HepG2 (cell line): ENCODE measurements around the gene TTC38. TPM values are rescaled to one million over a fixed set of nuclear protein-coding genes. Genes with fewer than 3 reads are reported as not detected.
A peak's percentile ranks its signal among the peaks of the same experiment; 100 is the strongest.

ENCODE experiments used
- FOXM1 ChIP-seq: sonication (generic); formaldehyde crosslinking; IDR thresholded peaks from 2 replicates; pipeline ENCODE4 v1.5.0; 2020; ENCODE audit warnings: missing genetic modification reagents
- HMG20A ChIP-seq: IDR thresholded peaks from 2 replicates; pipeline ENCODE4 v1.6.1; 2016; ENCODE audit warnings: borderline replicate concordance
- MIXL1 ChIP-seq: IDR thresholded peaks from 2 replicates; pipeline ENCODE4 v1.6.1; 2016
- NRL ChIP-seq: sonication (generic); formaldehyde crosslinking; IDR thresholded peaks from 2 replicates; pipeline ENCODE4 v1.5.0; 2020; ENCODE audit warnings: missing genetic modification reagents, mild to moderate bottlenecking, moderate library complexity, borderline replicate concordance
- RELA ChIP-seq: sonication (generic); formaldehyde crosslinking; IDR thresholded peaks from 2 replicates; pipeline ENCODE4 v1.4.0; 2020; ENCODE audit warnings: missing genetic modification reagents
- RFX1 ChIP-seq: fragments of 450-650 bp; IDR thresholded peaks from 2 replicates; pipeline ENCODE4 v1.6.1; 2017
- SKI ChIP-seq: fragments of 450-650 bp; IDR thresholded peaks from one replicate; pipeline ENCODE4 v1.6.1; 2018; ENCODE audit warnings: mild to moderate bottlenecking; ENCODE audit not compliant: partially characterized antibody
- TAF15 ChIP-seq: fragments of 200-400 bp; formaldehyde crosslinking; IDR thresholded peaks from one replicate; pipeline ENCODE4 v1.6.1; 2018; ENCODE audit warnings: mild to moderate bottlenecking, low read depth, low read length; ENCODE audit not compliant: poor library complexity, severe bottlenecking
- TARDBP ChIP-seq: sonication (generic); formaldehyde crosslinking; IDR thresholded peaks from 2 replicates; pipeline ENCODE4 v1.8.0; 2022; ENCODE audit warnings: mild to moderate bottlenecking, missing genetic modification reagents
- ZNF296 ChIP-seq: sonication (generic); formaldehyde crosslinking; conservative IDR thresholded peaks from 2 replicates; pipeline ENCODE4 v1.5.0; 2020; ENCODE audit warnings: mild to moderate bottlenecking, missing genetic modification reagents
- ZNF333 ChIP-seq: sonication (generic); formaldehyde crosslinking; IDR thresholded peaks from 2 replicates; pipeline ENCODE4 v1.4.0; 2020; ENCODE audit warnings: mild to moderate bottlenecking, missing genetic modification reagents, borderline replicate concordance
- ZNF652 ChIP-seq: IDR thresholded peaks from 2 replicates; pipeline ENCODE4 v1.6.1; 2016; ENCODE audit warnings: low read depth, borderline replicate concordance
- ZNF850 ChIP-seq: sonication (generic); formaldehyde crosslinking; conservative IDR thresholded peaks from 2 replicates; pipeline ENCODE4 v1.9.0; 2021; ENCODE audit warnings: mild to moderate bottlenecking, missing genetic modification reagents
- ZNF879 ChIP-seq: sonication (generic); formaldehyde crosslinking; IDR thresholded peaks from 2 replicates; pipeline ENCODE4 v1.8.1; 2023; ENCODE audit warnings: missing genetic modification reagents
- ZNF891 ChIP-seq: sonication (generic); formaldehyde crosslinking; IDR thresholded peaks from 2 replicates; pipeline ENCODE4 v1.5.0; 2020; ENCODE audit warnings: mild to moderate bottlenecking, missing genetic modification reagents
- ZSCAN25 ChIP-seq: sonication (generic); formaldehyde crosslinking; IDR thresholded peaks from 2 replicates; pipeline ENCODE4 v1.8.0; 2022; ENCODE audit warnings: mild to moderate bottlenecking, missing genetic modification reagents
- ZSCAN31 ChIP-seq: sonication (generic); formaldehyde crosslinking; IDR thresholded peaks from 2 replicates; pipeline ENCODE4 v1.5.0; 2020; ENCODE audit warnings: low read depth, mild to moderate bottlenecking, missing genetic modification reagents
- polyA plus RNA-seq, 8 experiments: library from polyadenylated mRNA; depleted of rRNA in 3 of 8; stranded (reverse) in 7 of 8; unstranded in 1 of 8; fragments of >200 nt; fragmentation: Illumina TruSeq in 4 of 8; extraction: Trizol in 4 of 8; gene quantifications; 2 replicates each; pipeline versions ENCODE4 v1.2.1 to v1.2.3, GENCODE V29; 2011 to 2016; ENCODE audit warnings: low read depth in 4 of 8, missing spikeins in 1 of 8, mixed read lengths in 1 of 8; ENCODE audit not compliant: insufficient read depth in 1 of 8
- total RNA-seq, 5 experiments: library from RNA; depleted of rRNA; stranded (reverse); fragments of >200 nt; fragmentation: Illumina TruSeq; extraction: Trizol; gene quantifications; 2 replicates each; pipeline ENCODE4 v1.2.3, GENCODE V29; 2016; ENCODE audit warnings: low read depth in 1 of 5
- TF ChIP-seq, protein P1 (sequence below): sonication (generic); formaldehyde crosslinking; IDR thresholded peaks from 2 replicates; pipeline ENCODE4 v1.4.0; 2020; ENCODE audit warnings: missing genetic modification reagents, borderline replicate concordance
- TF ChIP-seq, protein P2 (sequence below): sonication (generic); formaldehyde crosslinking; IDR thresholded peaks from 2 replicates; pipeline ENCODE4 v1.9.0; 2022; ENCODE audit warnings: missing genetic modification reagents, mild to moderate bottlenecking, borderline replicate concordance
- TF ChIP-seq, protein P3 (sequence below): sonication (generic); formaldehyde crosslinking; IDR thresholded peaks from 2 replicates; pipeline ENCODE4 v1.5.0; 2020; ENCODE audit warnings: missing genetic modification reagents
- TF ChIP-seq, protein P4 (sequence below): sonication (generic); formaldehyde crosslinking; IDR thresholded peaks from 2 replicates; pipeline ENCODE4 v1.5.0; 2020; ENCODE audit warnings: missing genetic modification reagents

The TTC38 gene
- total and polyA plus RNA-seq, 2 of the 13 experiments (the other 11 are each of a cell fraction or from before 2014, with no cell fraction given) = 101 to 105 TPM

DNA sequence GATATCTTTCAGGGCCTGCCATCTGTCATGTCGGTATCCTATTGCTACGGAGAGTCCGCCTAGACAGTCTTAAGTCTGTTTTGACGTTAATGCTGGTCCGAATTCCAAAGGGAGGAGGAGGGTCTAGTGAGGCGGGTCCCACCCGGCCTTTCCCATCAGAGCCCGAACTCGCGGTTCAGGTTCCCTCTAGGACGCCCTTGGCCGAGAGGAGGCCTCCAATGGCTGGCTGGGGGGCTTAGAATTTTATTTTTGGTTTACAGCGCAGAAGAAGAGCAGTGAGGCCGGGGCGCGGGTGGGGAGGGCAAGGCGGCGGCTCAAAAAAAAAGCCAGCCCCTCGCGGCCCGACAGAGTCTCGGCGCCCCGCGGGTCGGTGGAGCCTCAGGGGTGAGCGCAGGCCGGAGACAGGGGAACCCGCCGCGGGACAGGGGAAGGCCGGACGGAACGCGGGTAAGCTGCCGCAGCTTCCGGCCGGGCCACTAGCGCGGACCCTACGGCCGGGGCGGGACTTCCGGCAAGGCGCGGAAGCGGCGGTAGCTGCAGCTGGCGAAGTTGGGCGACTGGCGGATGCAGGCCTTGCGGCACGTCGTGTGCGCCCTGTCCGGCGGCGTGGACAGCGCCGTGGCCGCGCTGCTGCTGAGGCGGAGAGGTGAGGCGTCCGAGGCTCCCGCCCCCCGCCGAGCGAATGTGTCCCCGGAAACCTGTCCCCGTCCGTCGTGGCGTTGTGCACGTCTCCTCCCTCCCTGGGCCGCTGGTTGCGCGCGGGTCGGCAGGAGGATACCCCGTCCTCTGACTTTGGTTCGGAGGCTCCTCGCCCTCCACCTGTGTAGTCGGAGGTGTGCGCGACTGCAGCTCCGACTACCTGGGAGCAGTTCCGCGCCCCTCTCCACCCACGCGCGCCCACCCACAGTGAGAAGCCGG, 67.7 kb downstream of the TTC38 start, which contains the start of gene TRMU (continued):
- TF ChIP-seq, protein P1, sequence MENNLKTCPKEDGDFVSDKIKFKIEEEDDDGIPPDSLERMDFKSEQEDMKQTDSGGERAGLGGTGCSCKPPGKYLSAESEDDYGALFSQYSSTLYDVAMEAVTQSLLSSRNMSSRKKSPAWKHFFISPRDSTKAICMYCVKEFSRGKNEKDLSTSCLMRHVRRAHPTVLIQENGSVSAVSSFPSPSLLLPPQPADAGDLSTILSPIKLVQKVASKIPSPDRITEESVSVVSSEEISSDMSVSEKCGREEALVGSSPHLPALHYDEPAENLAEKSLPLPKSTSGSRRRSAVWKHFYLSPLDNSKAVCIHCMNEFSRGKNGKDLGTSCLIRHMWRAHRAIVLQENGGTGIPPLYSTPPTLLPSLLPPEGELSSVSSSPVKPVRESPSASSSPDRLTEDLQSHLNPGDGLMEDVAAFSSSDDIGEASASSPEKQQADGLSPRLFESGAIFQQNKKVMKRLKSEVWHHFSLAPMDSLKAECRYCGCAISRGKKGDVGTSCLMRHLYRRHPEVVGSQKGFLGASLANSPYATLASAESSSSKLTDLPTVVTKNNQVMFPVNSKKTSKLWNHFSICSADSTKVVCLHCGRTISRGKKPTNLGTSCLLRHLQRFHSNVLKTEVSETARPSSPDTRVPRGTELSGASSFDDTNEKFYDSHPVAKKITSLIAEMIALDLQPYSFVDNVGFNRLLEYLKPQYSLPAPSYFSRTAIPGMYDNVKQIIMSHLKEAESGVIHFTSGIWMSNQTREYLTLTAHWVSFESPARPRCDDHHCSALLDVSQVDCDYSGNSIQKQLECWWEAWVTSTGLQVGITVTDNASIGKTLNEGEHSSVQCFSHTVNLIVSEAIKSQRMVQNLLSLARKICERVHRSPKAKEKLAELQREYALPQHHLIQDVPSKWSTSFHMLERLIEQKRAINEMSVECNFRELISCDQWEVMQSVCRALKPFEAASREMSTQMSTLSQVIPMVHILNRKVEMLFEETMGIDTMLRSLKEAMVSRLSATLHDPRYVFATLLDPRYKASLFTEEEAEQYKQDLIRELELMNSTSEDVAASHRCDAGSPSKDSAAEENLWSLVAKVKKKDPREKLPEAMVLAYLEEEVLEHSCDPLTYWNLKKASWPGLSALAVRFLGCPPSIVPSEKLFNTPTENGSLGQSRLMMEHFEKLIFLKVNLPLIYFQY (CRISPR knock-in tag) = peak; percentile 89
- TF ChIP-seq FOXM1 (CRISPR knock-in tag) = peak; percentile 39; the same call in 1 of the 2 replicates
- peak; percentile 64; the same call in 1 of the 2 replicates for TF ChIP-seq MIXL1
- TF ChIP-seq SKI = peak; percentile 54
- peak; percentile 69 for TF ChIP-seq ZNF891 (CRISPR knock-in tag)
- TF ChIP-seq, protein P2, sequence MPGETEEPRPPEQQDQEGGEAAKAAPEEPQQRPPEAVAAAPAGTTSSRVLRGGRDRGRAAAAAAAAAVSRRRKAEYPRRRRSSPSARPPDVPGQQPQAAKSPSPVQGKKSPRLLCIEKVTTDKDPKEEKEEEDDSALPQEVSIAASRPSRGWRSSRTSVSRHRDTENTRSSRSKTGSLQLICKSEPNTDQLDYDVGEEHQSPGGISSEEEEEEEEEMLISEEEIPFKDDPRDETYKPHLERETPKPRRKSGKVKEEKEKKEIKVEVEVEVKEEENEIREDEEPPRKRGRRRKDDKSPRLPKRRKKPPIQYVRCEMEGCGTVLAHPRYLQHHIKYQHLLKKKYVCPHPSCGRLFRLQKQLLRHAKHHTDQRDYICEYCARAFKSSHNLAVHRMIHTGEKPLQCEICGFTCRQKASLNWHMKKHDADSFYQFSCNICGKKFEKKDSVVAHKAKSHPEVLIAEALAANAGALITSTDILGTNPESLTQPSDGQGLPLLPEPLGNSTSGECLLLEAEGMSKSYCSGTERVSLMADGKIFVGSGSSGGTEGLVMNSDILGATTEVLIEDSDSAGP = peak; percentile 91
- TF ChIP-seq ZNF652 = no peak
- TF ChIP-seq ZNF296 (CRISPR knock-in tag) = peak; percentile 71; the same call in 1 of the 2 replicates
- TF ChIP-seq, protein P3, sequence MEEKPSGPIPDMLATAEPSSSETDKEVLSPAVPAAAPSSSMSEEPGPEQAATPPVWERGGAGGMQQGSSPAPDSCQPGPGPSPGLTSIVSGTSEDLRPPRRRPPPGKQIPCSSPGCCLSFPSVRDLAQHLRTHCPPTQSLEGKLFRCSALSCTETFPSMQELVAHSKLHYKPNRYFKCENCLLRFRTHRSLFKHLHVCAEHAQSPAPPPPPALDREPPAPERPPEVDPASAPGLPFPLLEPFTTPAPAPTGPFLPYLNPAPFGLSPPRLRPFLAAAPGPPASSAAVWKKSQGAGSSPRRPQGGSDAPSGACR (CRISPR knock-in tag) = no peak
- no peak for TF ChIP-seq ZNF850 (CRISPR knock-in tag)
- TF ChIP-seq TAF15 = peak; percentile 66
- no peak for TF ChIP-seq RFX1
- TF ChIP-seq HMG20A (CRISPR knock-in tag) = peak; percentile 33; the same call in 1 of the 2 replicates
- peak; percentile 89; the same call in 1 of the 2 replicates for TF ChIP-seq RELA (CRISPR knock-in tag)
- 0 out of 2 replicates have a peak, but pooled peaks have one; percentile 58 for TF ChIP-seq ZNF333 (CRISPR knock-in tag)
- TF ChIP-seq TARDBP (CRISPR knock-in tag) = peak; percentile 90
- TF ChIP-seq ZSCAN25 (CRISPR knock-in tag) = peak; percentile 73; the same call in 1 of the 2 replicates
- peak; percentile 65 for TF ChIP-seq ZSCAN31 (CRISPR knock-in tag)
- TF ChIP-seq NRL (CRISPR knock-in tag) = peak; percentile 85
- TF ChIP-seq, protein P4, sequence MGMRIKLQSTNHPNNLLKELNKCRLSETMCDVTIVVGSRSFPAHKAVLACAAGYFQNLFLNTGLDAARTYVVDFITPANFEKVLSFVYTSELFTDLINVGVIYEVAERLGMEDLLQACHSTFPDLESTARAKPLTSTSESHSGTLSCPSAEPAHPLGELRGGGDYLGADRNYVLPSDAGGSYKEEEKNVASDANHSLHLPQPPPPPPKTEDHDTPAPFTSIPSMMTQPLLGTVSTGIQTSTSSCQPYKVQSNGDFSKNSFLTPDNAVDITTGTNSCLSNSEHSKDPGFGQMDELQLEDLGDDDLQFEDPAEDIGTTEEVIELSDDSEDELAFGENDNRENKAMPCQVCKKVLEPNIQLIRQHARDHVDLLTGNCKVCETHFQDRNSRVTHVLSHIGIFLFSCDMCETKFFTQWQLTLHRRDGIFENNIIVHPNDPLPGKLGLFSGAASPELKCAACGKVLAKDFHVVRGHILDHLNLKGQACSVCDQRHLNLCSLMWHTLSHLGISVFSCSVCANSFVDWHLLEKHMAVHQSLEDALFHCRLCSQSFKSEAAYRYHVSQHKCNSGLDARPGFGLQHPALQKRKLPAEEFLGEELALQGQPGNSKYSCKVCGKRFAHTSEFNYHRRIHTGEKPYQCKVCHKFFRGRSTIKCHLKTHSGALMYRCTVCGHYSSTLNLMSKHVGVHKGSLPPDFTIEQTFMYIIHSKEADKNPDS (CRISPR knock-in tag) = no peak
- TF ChIP-seq ZNF879 (CRISPR knock-in tag) = peak; percentile 66; the same call in 1 of the 2 replicates
